ENCODE data around the gene SEC14L2.

DNA sequence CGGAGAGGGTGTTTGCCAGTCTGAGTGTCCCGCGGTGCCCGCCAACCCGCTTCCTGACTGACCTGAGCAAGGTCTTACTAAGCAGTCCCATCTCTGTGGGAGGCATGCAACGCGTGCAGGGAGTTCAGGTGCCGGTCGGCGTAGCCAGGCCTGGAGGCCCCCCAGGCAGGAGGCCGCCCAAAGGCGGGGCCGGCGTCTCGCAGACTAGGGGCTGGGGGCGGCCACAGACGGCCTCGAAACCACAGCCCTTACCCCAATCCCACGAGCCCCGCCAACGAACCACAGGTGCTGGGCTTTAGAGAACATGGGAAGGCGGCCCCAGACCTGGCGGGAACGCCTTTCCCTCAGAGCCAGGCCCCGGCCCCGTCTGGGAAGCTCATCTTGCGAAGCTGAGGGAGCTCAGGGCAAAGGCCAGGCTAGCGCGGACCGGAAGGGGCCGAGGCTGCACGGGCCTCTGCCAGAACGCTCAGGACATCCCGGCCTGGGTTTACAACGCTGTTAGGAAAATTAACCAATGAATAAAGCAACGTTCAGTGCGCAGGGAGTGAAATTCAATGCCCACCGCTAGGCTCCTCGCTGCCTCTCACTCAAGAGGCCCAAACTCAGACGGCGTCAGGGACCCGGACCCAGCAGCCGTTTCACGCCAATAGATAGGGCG lies 26.6 kb downstream of the SEC14L2 start:
- TF ChIP-seq, protein P1, sequence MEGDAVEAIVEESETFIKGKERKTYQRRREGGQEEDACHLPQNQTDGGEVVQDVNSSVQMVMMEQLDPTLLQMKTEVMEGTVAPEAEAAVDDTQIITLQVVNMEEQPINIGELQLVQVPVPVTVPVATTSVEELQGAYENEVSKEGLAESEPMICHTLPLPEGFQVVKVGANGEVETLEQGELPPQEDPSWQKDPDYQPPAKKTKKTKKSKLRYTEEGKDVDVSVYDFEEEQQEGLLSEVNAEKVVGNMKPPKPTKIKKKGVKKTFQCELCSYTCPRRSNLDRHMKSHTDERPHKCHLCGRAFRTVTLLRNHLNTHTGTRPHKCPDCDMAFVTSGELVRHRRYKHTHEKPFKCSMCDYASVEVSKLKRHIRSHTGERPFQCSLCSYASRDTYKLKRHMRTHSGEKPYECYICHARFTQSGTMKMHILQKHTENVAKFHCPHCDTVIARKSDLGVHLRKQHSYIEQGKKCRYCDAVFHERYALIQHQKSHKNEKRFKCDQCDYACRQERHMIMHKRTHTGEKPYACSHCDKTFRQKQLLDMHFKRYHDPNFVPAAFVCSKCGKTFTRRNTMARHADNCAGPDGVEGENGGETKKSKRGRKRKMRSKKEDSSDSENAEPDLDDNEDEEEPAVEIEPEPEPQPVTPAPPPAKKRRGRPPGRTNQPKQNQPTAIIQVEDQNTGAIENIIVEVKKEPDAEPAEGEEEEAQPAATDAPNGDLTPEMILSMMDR (conservative IDR thresholded peaks at IDR 0.05) = no peak
- no peak for TF ChIP-seq EZH2 (IDR thresholded peaks at IDR 0.05; ENCODE audit: low read depth)
